OCI-LY7 (cell line): Measurements from ENCODE around the gene TIMM8A. TPM values are rescaled to one million over a fixed set of nuclear protein-coding genes. Genes with fewer than 3 reads are reported as not detected.

Source experiments
- BruUV-seq: library from RNA; stranded (reverse); fragments of 400-500 nt; replicated peaks from 2 replicates; lab custom pipeline; 2021; lab: Mats Ljungman, UMichigan
- CTCF ChIA-PET: fragments of 300-600 bp; sonication (Branson Sonifier 250); formaldehyde crosslinking; loops from one replicate; lab custom pipeline; 2022; ENCODE audit warnings: antibody characterized with exemption; ENCODE audit not compliant: unreplicated experiment; lab: Charles Lee
- POLR2A ChIA-PET: fragments of 300-600 bp; sonication (Branson Sonifier 250); formaldehyde crosslinking; loops from one replicate; lab custom pipeline; 2022; ENCODE audit warnings: antibody characterized with exemption; lab: Charles Lee
- DNase-seq: peaks from one replicate; pipeline ENCODE4 v3.0.0-alpha.2; 2015; ENCODE audit warnings: low spot score
- H2AFZ ChIP-seq: fragments of 200-600 bp; sonication (generic), shearing (Covaris generic); 2 replicates; pipeline ENCODE4 v1.6.1; 2014; ENCODE audit warnings: mild to moderate bottlenecking, antibody characterized with exemption, low read length, moderate library complexity
- H3K27ac ChIP-seq: fragments of 200-600 bp; sonication (generic); 2 replicates; pipeline ENCODE4 v1.5.1; 2014; ENCODE audit warnings: mixed run types, low read depth, mild to moderate bottlenecking, moderate library complexity, low read length, inconsistent platforms; ENCODE audit not compliant: poor library complexity, severe bottlenecking
- H3K36me3 ChIP-seq: fragments of 200-600 bp; sonication (generic); 2 replicates; pipeline ENCODE4 v1.6.1; 2014; ENCODE audit warnings: mild to moderate bottlenecking, antibody characterized with exemption, low read length, moderate library complexity, mixed read lengths; ENCODE audit not compliant: insufficient read depth
- H3K4me1 ChIP-seq: fragments of 200-600 bp; sonication (generic); 2 replicates; pipeline ENCODE4 v1.5.1; 2014; ENCODE audit warnings: mild to moderate bottlenecking, low read length; ENCODE audit not compliant: insufficient read depth, poor library complexity, severe bottlenecking
- H3K4me2 ChIP-seq: fragments of 200-600 bp; sonication (generic); 2 replicates; pipeline ENCODE4 v1.6.1; 2014; ENCODE audit warnings: mild to moderate bottlenecking, low read length
- H3K4me3 ChIP-seq: fragments of 200-600 bp; sonication (generic); 2 replicates; pipeline ENCODE4 v1.5.1; 2014; ENCODE audit warnings: mild to moderate bottlenecking, low read depth, low read length; ENCODE audit not compliant: poor library complexity, severe bottlenecking
- H3K79me2 ChIP-seq: fragments of 200-600 bp; sonication (generic); 2 replicates; pipeline ENCODE4 v1.6.1; 2016; ENCODE audit warnings: low read depth, mild to moderate bottlenecking, low read length, moderate library complexity, mixed read lengths; ENCODE audit not compliant: insufficient read depth
- H3K9me2 ChIP-seq: fragments of 200-600 bp; sonication (generic); 2 replicates; pipeline ENCODE4 v1.6.1; 2016; ENCODE audit warnings: mild to moderate bottlenecking, low read length, mixed read lengths; ENCODE audit not compliant: insufficient read depth
- H3K9me3 ChIP-seq: fragments of 200-600 bp; sonication (generic); 2 replicates; pipeline ENCODE4 v1.6.1; 2014; ENCODE audit warnings: mild to moderate bottlenecking, mixed run types, low read length, mixed read lengths
- H4K20me1 ChIP-seq: fragments of 200-600 bp; sonication (generic); 2 replicates; pipeline ENCODE4 v1.6.1; 2014; ENCODE audit warnings: mild to moderate bottlenecking, antibody characterized with exemption, low read length, moderate library complexity, mixed read lengths; ENCODE audit not compliant: insufficient read depth
- CTCF ChIP-seq: fragments of 200-600 bp; sonication (generic); conservative IDR thresholded peaks from 2 replicates; pipeline ENCODE4 v1.5.1; 2014; ENCODE audit warnings: mild to moderate bottlenecking, antibody characterized with exemption, low read length, moderate library complexity, mixed read lengths
- EZH2phosphoT487 ChIP-seq: fragments of 200-600 bp; sonication (generic); IDR thresholded peaks from 2 replicates; pipeline ENCODE4 v1.6.1; 2018; ENCODE audit warnings: low read depth, borderline replicate concordance, mild to moderate bottlenecking, mixed run types, antibody characterized with exemption, low read length, moderate library complexity, mixed read lengths
- intact Hi-C: fragments of 100-400 bp; cut with micrococcal nuclease; formaldehyde crosslinking; loops from one replicate; pipeline ENCODE4 v1.10.0; 2022; ENCODE audit not compliant: unreplicated experiment
- total RNA-seq, 2 experiments: library from RNA; depleted of rRNA in 1 of 2; stranded (reverse); fragments of >200 nt in 1 of 2; shearing (Covaris generic) in 1 of 2; gene quantifications; 2 replicates each; pipeline ENCODE4 v1.2.3, GENCODE V29; 2014 to 2022

Gene TIMM8A
- total RNA-seq, 2 experiments from 2014 or later = 14.9 to 33.5 TPM

- Histone ChIP-seq H3K4me3 (peak overlapping the region; percentile 96), H3K4me1 (peaks cover 56% of the 10 kb centered on the region), H3K4me2 (peak overlapping the region; percentile 89), H4K20me1 (no peaks in the 10 kb centered on the region), H3K9me3 (no peaks in the 10 kb centered on the region), H3K9me2 (no peaks in the 10 kb centered on the region), H3K27ac (peak overlapping the region; percentile 91), H3K36me3 (peaks cover 22% of the 10 kb centered on the region), H3K79me2 (peaks cover 77% of the 10 kb centered on the region), H2AFZ (no peak overlapping the region)
- TF ChIP-seq EZH2phosphoT487 (no peak), CTCF (no peak)
- ChIA-PET POLR2A (interaction anchor here (0.7 to 4.2 kb wide), 12 partner anchors 8 to 418 kb away, joined by 3 to 34 read pairs (median 4); no protein-coding TSS in a partner anchor), CTCF (interaction anchor here (1.4 kb wide), 2 partner anchors 9 to 25 kb away, joined by 4 read pairs; no protein-coding TSS in a partner anchor)
- intact Hi-C loops = loop anchor here (2.0 to 10.0 kb wide), 2 partner anchors 13 to 459 kb away; partner anchors contain the start of gene XKRX
- peak; percentile 86 for DNase-seq
- no TSS peak for BruUV-seq
Observed at GRCh38 chrX:101383679-101384205, 35.2 kb upstream of the TIMM8A start.

GRCh38 chrX:101377547-101377946, 29.0 kb upstream of the TIMM8A start:
- ChIA-PET POLR2A (interaction anchor here (1.1 to 1.7 kb wide), 4 partner anchors 9 to 19 kb away, joined by 3 to 8 read pairs (median 4); partner anchors contain the start of genes BTK and RPL36A), CTCF (no interaction called here)
- BruUV-seq = no TSS peak
- Histone ChIP-seq H3K9me2 (no peaks in the 10 kb centered on the region), H3K36me3 (peaks cover 64% of the 10 kb centered on the region), H3K4me3 (no peak overlapping the region), H3K4me1 (peaks cover 68% of the 10 kb centered on the region), H3K27ac (peak overlapping the region; percentile 92), H2AFZ (no peak overlapping the region), H4K20me1 (no peaks in the 10 kb centered on the region), H3K79me2 (peaks cover 87% of the 10 kb centered on the region), H3K4me2 (peak overlapping the region; percentile 60), H3K9me3 (no peaks in the 10 kb centered on the region)
- TF ChIP-seq EZH2phosphoT487 (no peak), CTCF (no peak)
- peak; percentile 60 for DNase-seq
- intact Hi-C loops = no loop called here
